ENCODE measurements around the gene PCA3. TPM values are rescaled to one million over a fixed set of nuclear protein-coding genes. Genes with fewer than 3 reads are reported as not detected.

The PCA3 gene
- total and polyA plus RNA-seq, 2 donors (not counting 3 experiments of a cell fraction or from before 2014, with no cell fraction given), result 0.86 to 2.5 TPM

- Histone ChIP-seq H3K4me2 (ENCODE audit: insufficient read depth, low read length) (no peak overlapping the region), H3K4me1 (ENCODE audit: control insufficient read depth, extremely low read depth, insufficient read depth, low read length) (no peaks in the 10 kb centered on the region), H3K79me2 (ENCODE audit: control insufficient read depth, insufficient read depth, low read length) (no peaks in the 10 kb centered on the region), H3K27me3 (ENCODE audit: control insufficient read depth in 2 of 2, insufficient read depth in 2 of 2, low read length in 2 of 2) (peaks cover 8 to 9% of the 10 kb centered on the region in 2 experiments), H3K9me3 (replicated peaks; ENCODE audit: control insufficient read depth, insufficient read depth, low read length) (no peaks in the 10 kb centered on the region), H3K36me3 (ENCODE audit: control insufficient read depth in 2 of 2, extremely low read depth in 1 of 2, insufficient read depth in 2 of 2, low read length in 2 of 2) (no peaks in the 10 kb centered on the region), H4K20me1 (replicated peaks; ENCODE audit: control insufficient read depth, extremely low read depth, insufficient read depth, low read length) (no peaks in the 10 kb centered on the region), H3K4me3 (replicated peaks in 1 of 3; ENCODE audit: insufficient read depth in 1 of 3, low read depth in 1 of 3, low read length in 3 of 3) (no peak overlapping the region), H2AFZ (ENCODE audit: low read depth, low read length) (no peak overlapping the region), H3K9ac (replicated peaks; ENCODE audit: extremely low read depth, insufficient read depth, low read length) (no peak overlapping the region), H3K27ac (ENCODE audit: insufficient read depth, low read depth, low read length) (no peak overlapping the region), H3K9me1 (replicated peaks; ENCODE audit: control insufficient read depth, extremely low read depth, insufficient read depth, low read length) (no peaks in the 10 kb centered on the region)
- intact Hi-C loops (cut with micrococcal nuclease), result no loop called here
- DNase-seq (ENCODE audit: low read depth, low spot score) (no peak), FAIRE-seq (no peak)
- TF ChIP-seq MYC (IDR thresholded peaks at IDR 0.05; ENCODE audit: low read depth, low read length), result no peak
- TF ChIP-seq GATA2 (IDR thresholded peaks at IDR 0.05; ENCODE audit: insufficient read depth, insufficient read length, low read depth, low read length), result no peak
- no peak for TF ChIP-seq JUN (IDR thresholded peaks at IDR 0.05; ENCODE audit: borderline replicate concordance, insufficient read depth, insufficient read length, low read depth)
- no peak for TF ChIP-seq POLR2A (IDR thresholded peaks at IDR 0.05; ENCODE audit: low read depth, low read length)
- no peak for TF ChIP-seq MAX (IDR thresholded peaks at IDR 0.05; ENCODE audit: insufficient read depth, insufficient read length)
- POLR2A ChIA-PET, result no interaction called here
- no TSS peak for BruUV-seq (replicated peaks)
- dilution Hi-C loops (cut with MboI; ENCODE audit: extremely low pct_ligation_motif_present, low sequenced_read_pairs), result no loop called here
- CTCF ChIA-PET, result no interaction called here
These were observed 33.4 kb upstream of the PCA3 start for GRCh38 chr9:76730801-76731200.

- H4K20me1 ChIP-seq (replicated peaks; ENCODE audit: control insufficient read depth, extremely low read depth, insufficient read depth, low read length), result no peaks in the 10 kb centered on the region
- H3K4me3 ChIP-seq (replicated peaks in 1 of 3; ENCODE audit: insufficient read depth in 1 of 3, low read depth in 1 of 3, low read length in 3 of 3), result no peak overlapping the region
- no peaks in the 10 kb centered on the region for H3K9me3 ChIP-seq (replicated peaks; ENCODE audit: control insufficient read depth, insufficient read depth, low read length)
- intact Hi-C loops (cut with micrococcal nuclease) (no loop called here), dilution Hi-C loops (cut with MboI; ENCODE audit: extremely low pct_ligation_motif_present, low sequenced_read_pairs) (no loop called here)
- ChIA-PET CTCF (no interaction called here), POLR2A (no interaction called here)
- H3K27me3 ChIP-seq (ENCODE audit: control insufficient read depth in 2 of 2, insufficient read depth in 2 of 2, low read length in 2 of 2), result peaks cover 3 to 14% of the 10 kb centered on the region in 2 experiments
- DNase-seq (ENCODE audit: low read depth, low spot score) (no peak), FAIRE-seq (no peak)
- H3K4me1 ChIP-seq (ENCODE audit: control insufficient read depth, extremely low read depth, insufficient read depth, low read length), result no peaks in the 10 kb centered on the region
- H3K9ac ChIP-seq (replicated peaks; ENCODE audit: extremely low read depth, insufficient read depth, low read length), result no peak overlapping the region
- no peak overlapping the region for H3K4me2 ChIP-seq (ENCODE audit: insufficient read depth, low read length)
- BruUV-seq (replicated peaks), result no TSS peak
- H3K79me2 ChIP-seq (ENCODE audit: control insufficient read depth, insufficient read depth, low read length), result no peaks in the 10 kb centered on the region
- no peaks in the 10 kb centered on the region for H3K9me1 ChIP-seq (replicated peaks; ENCODE audit: control insufficient read depth, extremely low read depth, insufficient read depth, low read length)
- no peak for TF ChIP-seq CTCF (IDR thresholded peaks at IDR 0.05; ENCODE audit: extremely low read depth in 1 of 2, insufficient read depth in 1 of 2, low read depth in 1 of 2, low read length in 2 of 2)
- no peak for TF ChIP-seq JUN (IDR thresholded peaks at IDR 0.05; ENCODE audit: borderline replicate concordance, insufficient read depth, insufficient read length, low read depth)
- TF ChIP-seq POLR2AphosphoS5 (IDR thresholded peaks at IDR 0.05; ENCODE audit: insufficient read depth, low read depth, low read length), result no peak
- TF ChIP-seq MYC (IDR thresholded peaks at IDR 0.05; ENCODE audit: low read depth, low read length), result no peak
- no peak for TF ChIP-seq FOS (IDR thresholded peaks at IDR 0.05; ENCODE audit: borderline replicate concordance, insufficient read depth, low read length)
- TF ChIP-seq MAX (IDR thresholded peaks at IDR 0.05; ENCODE audit: insufficient read depth, insufficient read length), result no peak
- no peak for TF ChIP-seq EZH2 (IDR thresholded peaks at IDR 0.05; ENCODE audit: borderline replicate concordance, low read depth, low read length, severe bottlenecking)
- TF ChIP-seq GATA2 (IDR thresholded peaks at IDR 0.05; ENCODE audit: insufficient read depth, insufficient read length, low read depth, low read length), result no peak
- no peak for TF ChIP-seq POLR2A (IDR thresholded peaks at IDR 0.05; ENCODE audit: low read depth, low read length)
- no peak overlapping the region for H3K27ac ChIP-seq (ENCODE audit: insufficient read depth, low read depth, low read length)
- H2AFZ ChIP-seq (ENCODE audit: low read depth, low read length), result no peak overlapping the region
- no peaks in the 10 kb centered on the region for H3K36me3 ChIP-seq (ENCODE audit: control insufficient read depth in 2 of 2, extremely low read depth in 1 of 2, insufficient read depth in 2 of 2, low read length in 2 of 2)
These were observed 31.8 kb upstream of the PCA3 start for GRCh38 chr9:76732341-76732958.

Measured in endothelial cell of umbilical vein (primary cell).